HL-60 (cell line): ENCODE data around the gene IL6ST.

Experiments used
- CTCF ChIP-seq: IDR thresholded peaks from one replicate; pipeline ENCODE4 v1.5.1; 2011; ENCODE audit warnings: low read length, control low read depth, inconsistent platforms; ENCODE audit not compliant: insufficient read depth
- POLR2AphosphoS5 ChIP-seq: IDR thresholded peaks from 2 replicates; pipeline ENCODE4 v1.6.1; 2012; ENCODE audit warnings: low read depth
- REST ChIP-seq: IDR thresholded peaks from 2 replicates; pipeline ENCODE4 v1.6.1; 2012; ENCODE audit warnings: low read depth; ENCODE audit not compliant: insufficient replicate concordance
- SPI1 ChIP-seq: IDR thresholded peaks from 2 replicates; pipeline ENCODE4 v1.6.1; 2012; ENCODE audit warnings: low read depth, mild to moderate bottlenecking, borderline replicate concordance

- TF ChIP-seq POLR2AphosphoS5 = no peak
- TF ChIP-seq CTCF = no peak
- TF ChIP-seq REST = no peak
- no peak for TF ChIP-seq SPI1
Measured at GRCh38 chr5:55896663-55897062, 98.1 kb downstream of the IL6ST start.
